ENCODE measurements around the gene STN1. TPM values are rescaled to one million over a fixed set of nuclear protein-coding genes. Genes with fewer than 3 reads are reported as not detected.

The STN1 gene
- total RNA-seq, 1 experiment from 2014 or later = 14.3 TPM

- H3K4me1 ChIP-seq (ENCODE audit: insufficient read depth, low read length, poor library complexity, severe bottlenecking) = peaks cover 70% of the 10 kb centered on the region
- CTCF ChIA-PET = no interaction called here
Observed at GRCh38 chr10:103839872-103840739, 77.9 kb downstream of the STN1 start.

GRCh38 chr10:103839519-103839871 is 78.5 kb downstream of the STN1 start:
- ChIA-PET POLR2A (ENCODE audit: low non-redundant PET) (no interaction called here), CTCF (no interaction called here)
- H3K27ac ChIP-seq (ENCODE audit: low read depth, low read length, poor library complexity, severe bottlenecking) = peak overlapping the region; percentile 65
- H3K27me3 ChIP-seq (replicated peaks; ENCODE audit: insufficient read depth, low read depth, low read length, poor library complexity) = no peaks in the 10 kb centered on the region
- no peak for DNase-seq (ENCODE audit: low spot score)
- no peaks in the 10 kb centered on the region for H3K36me3 ChIP-seq (ENCODE audit: insufficient read depth, low read length, poor library complexity, severe bottlenecking)
- H3K4me1 ChIP-seq (ENCODE audit: insufficient read depth, low read length, poor library complexity, severe bottlenecking) = peaks cover 69% of the 10 kb centered on the region
- TF ChIP-seq, protein P1, sequence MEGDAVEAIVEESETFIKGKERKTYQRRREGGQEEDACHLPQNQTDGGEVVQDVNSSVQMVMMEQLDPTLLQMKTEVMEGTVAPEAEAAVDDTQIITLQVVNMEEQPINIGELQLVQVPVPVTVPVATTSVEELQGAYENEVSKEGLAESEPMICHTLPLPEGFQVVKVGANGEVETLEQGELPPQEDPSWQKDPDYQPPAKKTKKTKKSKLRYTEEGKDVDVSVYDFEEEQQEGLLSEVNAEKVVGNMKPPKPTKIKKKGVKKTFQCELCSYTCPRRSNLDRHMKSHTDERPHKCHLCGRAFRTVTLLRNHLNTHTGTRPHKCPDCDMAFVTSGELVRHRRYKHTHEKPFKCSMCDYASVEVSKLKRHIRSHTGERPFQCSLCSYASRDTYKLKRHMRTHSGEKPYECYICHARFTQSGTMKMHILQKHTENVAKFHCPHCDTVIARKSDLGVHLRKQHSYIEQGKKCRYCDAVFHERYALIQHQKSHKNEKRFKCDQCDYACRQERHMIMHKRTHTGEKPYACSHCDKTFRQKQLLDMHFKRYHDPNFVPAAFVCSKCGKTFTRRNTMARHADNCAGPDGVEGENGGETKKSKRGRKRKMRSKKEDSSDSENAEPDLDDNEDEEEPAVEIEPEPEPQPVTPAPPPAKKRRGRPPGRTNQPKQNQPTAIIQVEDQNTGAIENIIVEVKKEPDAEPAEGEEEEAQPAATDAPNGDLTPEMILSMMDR (conservative IDR thresholded peaks at IDR 0.05; ENCODE audit: low read depth, low read length) = no peak
- no peak for TF ChIP-seq EZH2 (IDR thresholded peaks at IDR 0.05; ENCODE audit: borderline replicate concordance, low read depth, low read length, poor library complexity, severe bottlenecking)
- H3K4me3 ChIP-seq (ENCODE audit: low read depth, low read length, poor library complexity, severe bottlenecking) = no peak overlapping the region
- no TSS peak for BruUV-seq (replicated peaks)
- intact Hi-C loops (cut with micrococcal nuclease; ENCODE audit: unreplicated experiment) = no loop called here
- H3K9me3 ChIP-seq (ENCODE audit: low read depth, low read length, poor library complexity, severe bottlenecking) = no peaks in the 10 kb centered on the region

More at GRCh38 chr10:103839872-103840739, 77.9 kb downstream of the STN1 start:
- no peak for TF ChIP-seq EZH2 (IDR thresholded peaks at IDR 0.05; ENCODE audit: borderline replicate concordance, low read depth, low read length, poor library complexity, severe bottlenecking)
- TF ChIP-seq, protein P1 (conservative IDR thresholded peaks at IDR 0.05; ENCODE audit: low read depth, low read length) = no peak
- BruUV-seq (replicated peaks) = no TSS peak
- H3K36me3 ChIP-seq (ENCODE audit: insufficient read depth, low read length, poor library complexity, severe bottlenecking) = no peaks in the 10 kb centered on the region
- H3K27me3 ChIP-seq (replicated peaks; ENCODE audit: insufficient read depth, low read depth, low read length, poor library complexity) = no peaks in the 10 kb centered on the region
- no peak overlapping the region for H3K4me3 ChIP-seq (ENCODE audit: low read depth, low read length, poor library complexity, severe bottlenecking)
- peak overlapping the region; percentile 65 for H3K27ac ChIP-seq (ENCODE audit: low read depth, low read length, poor library complexity, severe bottlenecking)
- DNase-seq (ENCODE audit: low spot score) = no peak
- no peaks in the 10 kb centered on the region for H3K9me3 ChIP-seq (ENCODE audit: low read depth, low read length, poor library complexity, severe bottlenecking)
- intact Hi-C loops (cut with micrococcal nuclease; ENCODE audit: unreplicated experiment) = no loop called here
- POLR2A ChIA-PET (ENCODE audit: low non-redundant PET) = no interaction called here

- CTCF ChIA-PET = no interaction called here
- no TSS peak for BruUV-seq (replicated peaks)
- intact Hi-C loops (cut with micrococcal nuclease; ENCODE audit: unreplicated experiment) = no loop called here
Observed at GRCh38 chr10:103838862-103839518, 79.0 kb downstream of the STN1 start.

More at GRCh38 chr10:103838862-103839518, 79.0 kb downstream of the STN1 start:
- TF ChIP-seq EZH2 (IDR thresholded peaks at IDR 0.05; ENCODE audit: borderline replicate concordance, low read depth, low read length, poor library complexity, severe bottlenecking) = no peak
- TF ChIP-seq, protein P1 (conservative IDR thresholded peaks at IDR 0.05; ENCODE audit: low read depth, low read length) = no peak
- no peak for DNase-seq (ENCODE audit: low spot score)
- H3K4me1 ChIP-seq (ENCODE audit: insufficient read depth, low read length, poor library complexity, severe bottlenecking) = peaks cover 69% of the 10 kb centered on the region
- peak overlapping the region; percentile 40 for H3K27ac ChIP-seq (ENCODE audit: low read depth, low read length, poor library complexity, severe bottlenecking)
- no peak overlapping the region for H3K4me3 ChIP-seq (ENCODE audit: low read depth, low read length, poor library complexity, severe bottlenecking)
- POLR2A ChIA-PET (ENCODE audit: low non-redundant PET) = no interaction called here
- H3K9me3 ChIP-seq (ENCODE audit: low read depth, low read length, poor library complexity, severe bottlenecking) = no peaks in the 10 kb centered on the region
- H3K27me3 ChIP-seq (replicated peaks; ENCODE audit: insufficient read depth, low read depth, low read length, poor library complexity) = no peaks in the 10 kb centered on the region
- H3K36me3 ChIP-seq (ENCODE audit: insufficient read depth, low read length, poor library complexity, severe bottlenecking) = no peaks in the 10 kb centered on the region

Data from A673 (cell line).